Measurements from ENCODE around the gene B4GALNT2.

Gene B4GALNT2

DNA sequence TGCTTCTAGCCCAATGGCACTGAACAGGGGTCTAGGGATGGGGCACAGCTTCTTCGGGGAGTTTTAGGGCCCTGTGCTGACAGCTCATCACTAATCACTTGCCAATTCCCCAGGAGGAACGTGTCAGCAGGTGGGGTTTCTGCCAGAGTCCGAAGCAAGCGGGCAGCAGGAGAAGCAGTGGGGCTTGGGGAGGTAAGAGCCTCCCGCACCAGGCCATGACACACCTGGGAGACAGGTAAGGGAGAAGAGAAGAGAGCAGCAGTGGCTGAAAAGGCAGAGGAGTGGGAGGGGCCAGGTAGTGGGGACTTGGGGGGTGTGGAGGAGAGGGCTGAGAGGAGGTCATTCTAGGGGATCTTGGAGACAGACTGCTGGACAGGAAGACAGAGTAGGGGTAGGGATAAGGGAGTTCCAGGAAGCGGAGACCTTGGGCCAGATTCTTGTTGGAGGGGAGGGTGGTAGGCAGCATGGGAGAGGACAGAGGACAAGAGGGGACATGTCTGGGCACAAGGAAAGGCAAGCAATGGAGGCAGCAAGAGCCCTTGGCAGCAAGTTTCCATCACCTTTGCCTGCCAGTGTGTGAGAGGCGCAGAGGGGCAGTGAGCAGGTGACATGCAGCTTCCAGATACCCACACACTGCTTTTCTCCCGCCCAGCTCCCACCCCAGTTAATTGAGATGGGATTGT, 93.1 kb downstream of the B4GALNT2 start:
- H3K36me3 ChIP-seq (ENCODE audit: insufficient read depth, low read length), result peaks cover 4% of the 10 kb centered on the region; the same call in 1 of the 2 replicates
- H2AFZ ChIP-seq (ENCODE audit: low read depth, low read length), result no peak overlapping the region
- H3K79me2 ChIP-seq (ENCODE audit: insufficient read depth, low read length), result no peaks in the 10 kb centered on the region
- H3K4me1 ChIP-seq (ENCODE audit: insufficient read depth, low read length), result peaks cover 7% of the 10 kb centered on the region
- H3K4me3 ChIP-seq (ENCODE audit: low read depth in 1 of 2, low read length in 2 of 2), result no peak overlapping the region
- TF ChIP-seq, protein P1, sequence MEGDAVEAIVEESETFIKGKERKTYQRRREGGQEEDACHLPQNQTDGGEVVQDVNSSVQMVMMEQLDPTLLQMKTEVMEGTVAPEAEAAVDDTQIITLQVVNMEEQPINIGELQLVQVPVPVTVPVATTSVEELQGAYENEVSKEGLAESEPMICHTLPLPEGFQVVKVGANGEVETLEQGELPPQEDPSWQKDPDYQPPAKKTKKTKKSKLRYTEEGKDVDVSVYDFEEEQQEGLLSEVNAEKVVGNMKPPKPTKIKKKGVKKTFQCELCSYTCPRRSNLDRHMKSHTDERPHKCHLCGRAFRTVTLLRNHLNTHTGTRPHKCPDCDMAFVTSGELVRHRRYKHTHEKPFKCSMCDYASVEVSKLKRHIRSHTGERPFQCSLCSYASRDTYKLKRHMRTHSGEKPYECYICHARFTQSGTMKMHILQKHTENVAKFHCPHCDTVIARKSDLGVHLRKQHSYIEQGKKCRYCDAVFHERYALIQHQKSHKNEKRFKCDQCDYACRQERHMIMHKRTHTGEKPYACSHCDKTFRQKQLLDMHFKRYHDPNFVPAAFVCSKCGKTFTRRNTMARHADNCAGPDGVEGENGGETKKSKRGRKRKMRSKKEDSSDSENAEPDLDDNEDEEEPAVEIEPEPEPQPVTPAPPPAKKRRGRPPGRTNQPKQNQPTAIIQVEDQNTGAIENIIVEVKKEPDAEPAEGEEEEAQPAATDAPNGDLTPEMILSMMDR (IDR thresholded peaks at IDR 0.05; ENCODE audit: borderline replicate concordance, extremely low read depth, low read length, poor library complexity, severe bottlenecking), result no peak
- no peak for TF ChIP-seq EZH2 (IDR thresholded peaks at IDR 0.05; ENCODE audit: borderline replicate concordance, low read depth, low read length, severe bottlenecking)
- ATAC-seq (ENCODE audit: insufficient read depth, low read depth) (no peak), DNase-seq (no peak)
- peaks cover 10% of the 10 kb centered on the region for H3K27me3 ChIP-seq (ENCODE audit: insufficient read depth, low read length, poor library complexity)
- H3K27ac ChIP-seq (ENCODE audit: low read length), result no peak overlapping the region
- H3K4me2 ChIP-seq (ENCODE audit: insufficient read depth, low read length), result no peak overlapping the region
- no peaks in the 10 kb centered on the region for H3K9me3 ChIP-seq (ENCODE audit: insufficient read depth, low read length, severe bottlenecking)
- H4K20me1 ChIP-seq (ENCODE audit: insufficient read depth, low read length), result peaks cover 4% of the 10 kb centered on the region; the same call in 1 of the 2 replicates
- H3K9ac ChIP-seq (ENCODE audit: low read depth, low read length), result no peak overlapping the region

Measured in DND-41 (cell line).